Astrocyte of the hippocampus (primary cell): ENCODE measurements around the gene NTNG1.
A peak's percentile ranks its signal among the peaks of the same experiment; 100 is the strongest.
"Not testable (repeated sequence)": the region's sequence is repeated elsewhere in the genome, so short reads cannot be mapped to it uniquely, and the experiment has no call there.

Experiments
- DNase-seq: peaks from one replicate; pipeline ENCODE4 v3.0.0; 2011; ENCODE audit warnings: low read depth, low spot score

The NTNG1 gene

GRCh38 chr1:107142666-107143065 lies 1.8 kb downstream of the NTNG1 start:
- DNase-seq: no peak

GRCh38 chr1:107145637-107146036 lies 4.8 kb downstream of the NTNG1 start:
- no peak for DNase-seq

- DNase-seq: no peak
Measured at GRCh38 chr1:107147843-107148242, 7.0 kb downstream of the NTNG1 start.

- no peak for DNase-seq
Measured at GRCh38 chr1:107149946-107150345, 9.1 kb downstream of the NTNG1 start.

GRCh38 chr1:107151295-107151694 lies 10.5 kb downstream of the NTNG1 start:
- no peak for DNase-seq

- no peak for DNase-seq
Measured at GRCh38 chr1:107152395-107152794, 11.6 kb downstream of the NTNG1 start.

- peak; percentile 30 for DNase-seq
Measured at GRCh38 chr1:107153014-107153413, 12.2 kb downstream of the NTNG1 start.

- DNase-seq: no peak
Measured at GRCh38 chr1:107158496-107158895, 17.7 kb downstream of the NTNG1 start.

- no peak for DNase-seq
Measured at GRCh38 chr1:107158991-107159390, 18.2 kb downstream of the NTNG1 start.

GRCh38 chr1:107162745-107163144 lies 21.9 kb downstream of the NTNG1 start:
- DNase-seq: no peak

- not testable (repeated sequence) for DNase-seq
Measured at GRCh38 chr1:107164901-107165300, 24.1 kb downstream of the NTNG1 start.

- DNase-seq: no peak
Measured at GRCh38 chr1:107169615-107170014, 28.8 kb downstream of the NTNG1 start.

- DNase-seq: peak; percentile 53
Measured at GRCh38 chr1:107171333-107171732, 30.5 kb downstream of the NTNG1 start.

- DNase-seq: peak; percentile 54
Measured at GRCh38 chr1:107172450-107173170, 31.8 kb downstream of the NTNG1 start.

- no peak for DNase-seq
Measured at GRCh38 chr1:107175102-107175909, 34.5 kb downstream of the NTNG1 start.

- DNase-seq: peak; percentile 65
Measured at GRCh38 chr1:107181253-107181969, 40.6 kb downstream of the NTNG1 start.

- DNase-seq: peak; percentile 39
Measured at GRCh38 chr1:107183011-107183410, 42.2 kb downstream of the NTNG1 start.

- peak; percentile 16 for DNase-seq
Measured at GRCh38 chr1:107184888-107185287, 44.0 kb downstream of the NTNG1 start.

GRCh38 chr1:107187399-107187798 lies 46.6 kb downstream of the NTNG1 start:
- no peak for DNase-seq

- no peak for DNase-seq
Measured at GRCh38 chr1:107188160-107188559, 47.3 kb downstream of the NTNG1 start.

- no peak for DNase-seq
Measured at GRCh38 chr1:107194380-107194779, 53.5 kb downstream of the NTNG1 start.

GRCh38 chr1:107195476-107195875 lies 54.6 kb downstream of the NTNG1 start:
- peak; percentile 52 for DNase-seq
